ENCODE data around the gene SMCO2.

SMCO2 gene

GRCh38 chr12:27534060-27534764 is 87.7 kb downstream of the SMCO2 start:
- CTCF ChIA-PET: interaction anchor here (0.6 to 1.0 kb wide), 4 partner anchors 16 to 352 kb away, joined by 3 to 5 read pairs (median 4); no protein-coding TSS in a partner anchor
- peaks cover 6% of the 10 kb centered on the region for H3K4me1 ChIP-seq (ENCODE audit: control insufficient read depth, insufficient read depth, low read length)
- no peak overlapping the region for H3K27ac ChIP-seq (ENCODE audit: extremely low read depth, low read depth, low read length)
- TF ChIP-seq ZNF561 (tag by site-specific recombination; IDR thresholded peaks at IDR 0.05; ENCODE audit: borderline replicate concordance) (no peak), ZNF354C (tag by site-specific recombination; IDR thresholded peaks at IDR 0.05; ENCODE audit: borderline replicate concordance, low read depth) (no peak), ZNF248 (tag by site-specific recombination; IDR thresholded peaks at IDR 0.05) (no peak), ZBTB6 (tag by site-specific recombination; IDR thresholded peaks at IDR 0.05) (no peak), IKZF3 (tag by site-specific recombination; IDR thresholded peaks at IDR 0.05) (no peak), SP7 (tag by site-specific recombination; IDR thresholded peaks at IDR 0.05) (no peak), ZNF768 (tag by site-specific recombination; IDR thresholded peaks at IDR 0.05) (no peak), PATZ1 (tag by site-specific recombination; IDR thresholded peaks at IDR 0.05) (no peak), ZNF449 (tag by site-specific recombination; IDR thresholded peaks at IDR 0.05) (no peak), TCF7L2 (IDR thresholded peaks at IDR 0.05; ENCODE audit: borderline replicate concordance, low read depth, low read length) (no peak), ZNF76 (tag by site-specific recombination; IDR thresholded peaks at IDR 0.05; ENCODE audit: borderline replicate concordance, low read depth) (no peak)
- POLR2A ChIA-PET: interaction anchor here (2.6 kb wide), 1 partner anchor 10 kb away, joined by 10 read pairs; the partner anchor contains the start of gene PPFIBP1
- no peaks in the 10 kb centered on the region for H3K36me3 ChIP-seq (ENCODE audit: control insufficient read depth in 2 of 2, insufficient read depth in 1 of 2, low read length in 2 of 2)
- H3K4me3 ChIP-seq (ENCODE audit: low read depth, low read length): no peak overlapping the region
- H3K9me3 ChIP-seq (ENCODE audit: control insufficient read depth, insufficient read depth, low read depth, low read length): no peaks in the 10 kb centered on the region

- TF ChIP-seq ZNF394 (tag by site-specific recombination; IDR thresholded peaks at IDR 0.05; ENCODE audit: borderline replicate concordance): no peak
- TF ChIP-seq ZNF48 (tag by site-specific recombination; IDR thresholded peaks at IDR 0.05): no peak
- TF ChIP-seq ZNF433 (tag by site-specific recombination; IDR thresholded peaks at IDR 0.05; ENCODE audit: low read depth): no peak
- no peak for TF ChIP-seq EGR2 (tag by site-specific recombination; IDR thresholded peaks at IDR 0.05; ENCODE audit: low read depth)
- no peak for TF ChIP-seq ZNF654 (tag by site-specific recombination; IDR thresholded peaks at IDR 0.05; ENCODE audit: low read depth)
- no peak for TF ChIP-seq WT1 (tag by site-specific recombination; IDR thresholded peaks at IDR 0.05)
- TF ChIP-seq ZNF112 (tag by site-specific recombination; IDR thresholded peaks at IDR 0.05): no peak
- TF ChIP-seq PRDM2 (tag by site-specific recombination; IDR thresholded peaks at IDR 0.05; ENCODE audit: borderline replicate concordance): no peak
- no peak for TF ChIP-seq ZNF837 (tag by site-specific recombination; IDR thresholded peaks at IDR 0.05)
- no peak for TF ChIP-seq REPIN1 (tag by site-specific recombination; IDR thresholded peaks at IDR 0.05; ENCODE audit: low read depth)
- H3K4me1 ChIP-seq (ENCODE audit: control insufficient read depth, insufficient read depth, low read length): peaks cover 10% of the 10 kb centered on the region
- no peak overlapping the region for H3K4me3 ChIP-seq (ENCODE audit: low read depth, low read length)
- H3K36me3 ChIP-seq (ENCODE audit: control insufficient read depth in 2 of 2, insufficient read depth in 1 of 2, low read length in 2 of 2): no peaks in the 10 kb centered on the region
- H3K27ac ChIP-seq (ENCODE audit: extremely low read depth, low read depth, low read length): no peak overlapping the region
- H3K9me3 ChIP-seq (ENCODE audit: control insufficient read depth, insufficient read depth, low read depth, low read length): no peaks in the 10 kb centered on the region
- POLR2A ChIA-PET: no interaction called here
- CTCF ChIA-PET: interaction anchor here (0.6 to 1.0 kb wide), 3 partner anchors 16 to 353 kb away, joined by 3 to 5 read pairs (median 4); no protein-coding TSS in a partner anchor
These were observed 88.2 kb downstream of the SMCO2 start for GRCh38 chr12:27534765-27535161.

All from HEK293 (cell line).